EL (cell line): Measurements from ENCODE around the gene TLR7.

Experiments used
- DNase-seq: peaks from one replicate; pipeline ENCODE4 v3.0.0-alpha.2; 2016

Gene TLR7

DNA sequence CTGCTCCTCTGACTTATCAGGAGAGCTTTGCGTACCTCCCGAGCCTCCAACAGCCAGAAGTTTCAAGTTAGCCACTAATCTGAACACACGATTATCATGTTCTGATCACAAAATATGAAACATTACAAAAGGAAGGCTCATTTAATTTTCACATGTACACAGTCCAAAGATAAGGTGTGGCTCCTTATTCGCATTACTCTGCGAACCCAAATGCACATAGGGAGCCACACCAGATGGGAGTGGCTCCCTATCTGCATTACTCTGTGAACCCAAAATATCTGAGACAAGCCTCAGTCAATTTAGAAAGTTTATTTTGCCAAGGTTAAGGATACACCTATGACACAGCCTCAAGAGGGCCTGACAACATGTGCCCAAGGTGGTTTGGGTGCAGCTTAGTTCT is 68.0 kb downstream of the TLR7 start:
- DNase-seq = no peak

DNA sequence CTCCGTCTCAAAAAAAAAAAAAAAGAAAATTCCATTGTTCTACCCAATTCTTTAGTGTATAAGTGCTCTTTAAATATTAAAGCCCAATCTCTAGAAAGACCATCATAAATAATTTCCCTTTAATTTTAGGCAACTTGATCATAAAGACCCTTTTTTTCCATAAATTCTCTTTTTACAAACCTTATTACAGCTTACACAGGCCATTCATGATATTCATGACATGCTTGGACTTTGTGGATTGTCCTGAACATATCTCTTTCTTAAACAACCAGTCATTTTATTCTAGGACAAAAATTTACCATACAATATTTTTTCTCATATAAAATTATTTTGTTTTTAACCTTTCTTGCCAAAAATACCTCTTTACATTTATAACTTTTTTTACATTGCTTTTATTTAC is 70.1 kb downstream of the TLR7 start:
- DNase-seq = no peak
